ACHN (cell line): ENCODE results near the gene ZNF580.

Source experiments
- DNase-seq: peaks from one replicate; pipeline ENCODE4 v3.0.0-alpha.2; 2015
- in situ Hi-C: cut with HindIII; loops from 2 replicates; pipeline ENCODE4 v1.10.0; 2017; ENCODE audit warnings: low sequenced_read_pairs, low pct_ligation_motif_present, low pct_unique_long_range_greater_than_20kb

ZNF580 gene

DNA sequence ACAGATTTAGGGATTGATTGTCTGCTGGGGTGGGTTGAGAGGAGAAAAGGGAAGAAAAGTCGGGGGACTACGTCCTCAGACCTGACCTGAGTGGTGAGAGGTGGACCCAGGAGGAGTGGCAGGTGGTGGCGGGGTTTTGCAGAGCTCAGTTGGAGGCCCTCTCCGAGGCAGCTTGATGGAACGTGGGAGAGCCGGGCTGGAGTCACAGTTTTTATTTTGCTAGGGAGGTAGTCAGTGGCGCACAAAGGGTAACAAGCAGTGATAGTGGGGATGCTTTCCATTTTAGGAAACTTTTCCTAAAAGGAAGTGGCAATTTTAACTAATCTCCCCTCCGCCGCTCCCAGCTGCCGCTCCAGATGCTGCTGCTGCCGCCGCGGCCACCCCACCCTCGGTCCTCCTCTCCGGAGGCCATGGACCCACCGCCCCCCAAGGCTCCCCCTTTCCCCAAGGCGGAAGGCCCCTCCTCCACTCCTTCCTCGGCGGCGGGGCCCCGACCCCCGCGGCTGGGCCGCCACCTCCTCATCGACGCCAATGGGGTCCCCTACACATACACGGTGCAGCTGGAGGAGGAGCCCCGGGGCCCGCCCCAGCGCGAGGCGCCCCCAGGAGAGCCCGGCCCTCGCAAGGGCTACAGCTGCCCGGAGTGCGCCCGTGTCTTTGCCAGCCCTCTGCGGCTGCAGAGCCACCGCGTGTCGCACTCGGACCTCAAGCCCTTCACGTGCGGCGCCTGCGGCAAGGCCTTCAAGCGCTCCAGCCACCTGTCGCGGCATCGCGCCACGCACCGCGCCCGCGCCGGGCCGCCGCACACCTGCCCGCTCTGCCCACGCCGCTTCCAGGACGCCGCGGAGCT, 1.6 kb downstream of the ZNF580 start:
- DNase-seq: no peak
- in situ Hi-C loops: no loop called here

DNA sequence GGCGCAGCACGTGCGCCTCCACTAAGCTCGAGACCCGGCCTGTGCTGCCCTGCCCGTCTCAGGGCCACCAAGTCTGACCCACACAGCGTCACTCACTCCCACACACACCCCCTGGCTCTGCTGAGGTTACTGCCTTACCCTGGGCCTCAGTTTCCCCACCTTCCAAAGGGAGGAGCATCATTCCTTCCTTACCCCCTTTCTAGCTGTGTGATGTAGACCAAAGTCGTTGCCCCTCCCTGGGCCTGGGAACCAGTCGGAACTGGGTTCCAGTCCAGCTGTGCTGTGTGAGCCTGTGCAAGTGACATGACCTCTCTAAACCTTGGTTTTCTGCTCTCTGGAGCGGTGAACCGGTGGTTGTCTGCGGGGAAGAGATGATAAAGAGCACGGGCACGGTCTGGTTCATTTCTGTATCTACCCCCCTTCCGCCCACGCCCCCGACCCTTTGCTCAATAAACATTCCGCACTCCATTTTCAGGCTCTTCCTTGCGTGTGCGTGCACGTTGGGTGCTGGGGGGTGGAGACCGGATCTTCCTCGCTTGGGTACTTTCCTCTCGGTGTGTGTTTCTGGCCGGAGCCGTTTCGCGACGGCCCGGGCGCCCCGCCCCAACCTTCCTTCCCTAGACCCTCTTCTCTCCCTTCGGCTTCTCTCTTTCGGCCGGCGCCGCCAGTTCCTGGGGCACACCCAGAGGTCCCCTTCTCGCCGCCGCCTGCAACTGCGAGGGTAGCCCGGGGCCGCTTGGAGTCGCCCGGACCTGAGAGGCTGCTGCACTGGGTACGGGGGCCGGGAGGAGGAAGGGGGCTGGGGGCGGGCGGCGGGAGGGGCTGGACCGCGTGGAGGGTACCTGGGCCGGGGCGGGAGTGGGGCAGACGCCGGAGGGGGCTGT, 2.4 kb downstream of the ZNF580 start, which contains the start of gene ZNF581:
TSS of gene ZNF581 (plus strand) at position 647 of the 884 bp plus-strand sequence. CDS start 923 bp downstream, outside the sequence.
- in situ Hi-C loops: no loop called here
- peak; percentile 69 for DNase-seq

DNA sequence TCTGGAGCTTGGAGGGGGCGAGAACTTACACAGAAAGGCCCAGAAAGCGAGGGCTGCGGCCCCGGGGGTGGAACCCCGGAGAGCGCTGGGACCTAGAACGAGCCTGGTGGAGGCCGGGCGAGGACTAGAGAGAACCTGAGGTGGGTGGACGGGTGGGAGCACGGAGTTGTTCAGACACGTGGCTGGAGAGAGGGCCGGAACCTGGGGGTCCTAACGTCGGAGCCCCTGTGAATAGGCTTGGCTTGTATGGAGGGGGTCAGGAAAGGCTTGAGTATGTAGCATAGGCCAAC, 3.0 kb downstream of the ZNF580 start:
- in situ Hi-C loops: no loop called here
- DNase-seq: no peak

DNA sequence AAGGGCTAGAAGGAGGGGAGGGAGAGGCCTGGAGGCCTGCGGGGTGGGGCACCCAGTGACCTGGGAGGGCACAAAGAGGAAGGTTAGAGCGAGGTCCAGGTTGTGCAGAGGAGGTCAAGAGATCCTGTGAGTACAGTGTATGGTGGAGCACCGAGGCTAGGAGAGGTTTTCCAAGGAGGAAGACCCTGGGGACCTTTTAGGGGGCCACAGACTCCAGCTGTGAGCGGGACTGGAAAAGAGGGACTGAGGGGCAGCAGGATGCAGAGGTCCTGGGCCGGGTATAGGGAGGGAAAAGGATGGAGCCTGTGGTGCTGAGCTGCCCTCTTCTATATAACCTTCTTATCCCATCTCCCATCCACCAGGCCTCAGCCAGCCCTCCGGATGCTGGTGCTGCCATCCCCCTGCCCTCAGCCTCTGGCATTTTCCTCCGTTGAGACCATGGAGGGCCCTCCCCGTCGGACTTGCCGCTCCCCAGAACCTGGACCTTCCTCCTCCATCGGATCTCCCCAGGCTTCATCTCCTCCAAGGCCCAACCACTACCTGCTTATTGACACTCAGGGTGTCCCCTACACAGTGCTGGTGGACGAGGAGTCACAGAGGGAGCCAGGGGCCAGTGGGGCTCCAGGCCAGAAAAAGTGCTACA, 3.5 kb downstream of the ZNF580 start:
- no peak for DNase-seq
- in situ Hi-C loops: no loop called here

DNA sequence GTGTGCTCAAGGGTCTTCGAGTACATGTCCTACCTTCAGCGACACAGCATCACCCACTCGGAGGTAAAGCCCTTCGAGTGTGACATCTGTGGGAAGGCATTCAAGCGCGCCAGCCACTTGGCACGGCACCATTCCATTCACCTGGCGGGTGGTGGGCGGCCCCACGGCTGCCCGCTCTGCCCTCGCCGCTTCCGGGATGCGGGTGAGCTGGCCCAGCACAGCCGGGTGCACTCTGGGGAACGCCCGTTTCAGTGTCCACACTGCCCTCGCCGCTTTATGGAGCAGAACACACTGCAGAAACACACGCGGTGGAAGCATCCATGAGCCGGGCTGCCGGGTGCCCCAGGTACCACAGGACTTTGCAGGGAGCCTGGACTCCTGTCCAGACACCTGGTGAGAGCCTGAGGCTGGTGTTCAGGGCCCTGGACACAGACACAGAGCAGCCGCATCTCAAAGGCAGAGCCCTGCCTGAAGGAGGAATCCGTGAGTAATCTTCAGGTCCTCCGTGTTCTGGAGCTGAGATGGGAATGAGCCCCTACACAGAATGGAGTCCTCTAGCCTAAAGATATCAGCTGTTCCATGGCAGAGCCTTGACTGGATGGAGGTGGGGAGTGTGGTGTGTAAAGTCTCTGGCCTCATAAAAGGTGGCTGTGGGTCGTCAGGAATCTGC, 4.2 kb downstream of the ZNF580 start:
- in situ Hi-C loops: no loop called here
- no peak for DNase-seq

DNA sequence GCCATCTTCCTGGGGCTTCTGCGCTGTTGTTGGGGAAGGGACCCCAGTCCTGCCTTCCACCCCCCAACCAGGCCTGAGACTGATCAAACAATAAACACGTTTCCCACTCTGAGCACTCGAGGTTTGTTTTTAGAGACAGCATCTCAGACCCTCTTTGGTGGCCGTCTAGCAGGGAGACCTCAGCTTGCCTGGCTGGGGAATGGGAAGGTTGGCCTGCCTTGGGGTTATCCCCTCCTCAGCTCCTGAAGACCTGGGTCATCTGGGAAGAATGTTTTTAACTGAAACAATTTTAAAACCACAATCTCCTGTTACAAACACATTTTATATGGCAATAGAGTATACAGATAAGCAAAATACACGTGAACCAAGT, 4.7 kb downstream of the ZNF580 start:
- in situ Hi-C loops: no loop called here
- DNase-seq: no peak

DNA sequence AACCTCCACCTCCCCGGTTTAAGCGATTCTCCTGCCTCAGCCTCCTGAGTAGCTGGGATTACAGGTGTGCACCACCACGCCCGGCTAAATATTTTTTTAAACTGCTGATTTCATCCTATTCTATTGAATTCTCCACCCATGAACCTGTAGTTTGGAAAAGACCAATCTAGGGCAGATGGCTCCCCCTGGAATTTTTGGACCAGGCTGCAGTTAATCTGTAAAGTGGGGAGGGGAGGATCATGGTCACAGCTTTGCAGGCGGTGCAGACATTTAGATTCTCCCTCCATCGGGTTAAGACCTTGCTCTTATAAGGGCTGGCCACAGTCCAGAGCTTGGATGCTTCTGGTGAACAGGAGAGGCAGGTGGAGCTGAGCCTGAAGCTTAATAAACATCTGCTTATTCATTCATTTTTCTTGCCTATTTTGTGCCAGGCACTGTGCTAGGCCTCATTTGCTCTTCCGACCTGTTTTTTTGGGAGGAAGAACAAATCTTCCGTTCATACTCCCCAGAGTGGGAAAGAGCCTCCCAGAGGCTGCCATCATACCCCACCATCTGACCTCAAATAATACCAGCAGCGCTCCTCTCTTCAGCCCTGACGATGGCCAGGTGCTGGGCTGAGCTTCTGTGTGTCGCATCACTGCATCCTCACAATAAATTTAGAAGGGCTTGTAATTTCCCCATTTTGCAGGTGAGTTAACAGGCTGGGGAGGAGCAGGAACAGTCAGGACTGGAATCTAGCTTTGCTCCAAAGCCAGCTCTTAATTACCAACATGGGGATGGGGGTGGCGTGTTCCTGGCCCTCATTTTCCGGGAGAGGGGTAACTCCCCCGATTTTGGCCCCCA, 6.3 kb downstream of the ZNF580 start:
- no peak for DNase-seq
- in situ Hi-C loops: no loop called here

DNA sequence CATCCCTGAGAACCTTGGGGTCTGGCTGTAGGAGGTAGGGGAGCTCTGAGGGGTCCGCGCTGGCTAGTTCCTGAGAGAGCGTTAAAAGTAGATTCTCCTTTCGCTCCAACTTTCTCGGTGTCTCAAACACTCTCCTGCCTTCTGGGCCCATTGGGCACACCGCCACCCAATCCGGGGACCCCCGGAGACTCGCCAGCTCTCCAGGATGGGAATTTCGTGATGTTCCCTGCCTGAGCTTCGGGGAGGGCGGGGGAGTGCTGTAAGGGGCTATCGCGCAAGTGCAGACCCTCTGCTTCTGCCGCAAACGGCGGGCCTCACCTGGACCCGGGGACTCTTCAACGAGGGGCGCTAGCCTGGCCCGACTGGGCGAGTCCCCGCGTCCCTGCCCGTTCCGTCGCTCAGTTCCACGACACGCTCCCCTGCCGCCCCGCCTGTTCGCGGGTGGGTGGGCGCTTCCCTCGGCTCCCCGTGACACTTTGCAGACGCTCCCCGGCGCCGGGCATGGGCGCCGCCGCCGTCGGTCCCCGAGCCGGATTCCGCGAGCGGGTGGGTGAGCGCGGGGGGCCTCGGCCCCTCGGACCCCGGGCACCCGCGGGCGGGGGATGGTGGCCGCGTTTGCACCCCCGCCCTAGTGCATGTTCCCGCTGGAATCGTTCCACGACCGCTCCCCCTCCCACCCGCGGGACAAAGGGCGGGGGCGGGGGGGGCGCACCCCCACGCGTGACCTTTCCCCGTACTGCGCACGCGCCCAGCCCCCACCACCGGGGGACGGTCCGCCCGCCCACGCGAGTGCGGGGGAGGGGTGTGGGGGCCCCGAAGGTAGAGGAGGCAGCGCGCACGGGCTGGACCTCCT, 7.2 kb downstream of the ZNF580 start, which contains the start of gene CCDC106:
TSS of gene CCDC106 (plus strand) at position 481 of the 853 bp plus-strand sequence. CDS start 835 bp downstream, outside the sequence.
- DNase-seq: peak; percentile 52
- in situ Hi-C loops: no loop called here

DNA sequence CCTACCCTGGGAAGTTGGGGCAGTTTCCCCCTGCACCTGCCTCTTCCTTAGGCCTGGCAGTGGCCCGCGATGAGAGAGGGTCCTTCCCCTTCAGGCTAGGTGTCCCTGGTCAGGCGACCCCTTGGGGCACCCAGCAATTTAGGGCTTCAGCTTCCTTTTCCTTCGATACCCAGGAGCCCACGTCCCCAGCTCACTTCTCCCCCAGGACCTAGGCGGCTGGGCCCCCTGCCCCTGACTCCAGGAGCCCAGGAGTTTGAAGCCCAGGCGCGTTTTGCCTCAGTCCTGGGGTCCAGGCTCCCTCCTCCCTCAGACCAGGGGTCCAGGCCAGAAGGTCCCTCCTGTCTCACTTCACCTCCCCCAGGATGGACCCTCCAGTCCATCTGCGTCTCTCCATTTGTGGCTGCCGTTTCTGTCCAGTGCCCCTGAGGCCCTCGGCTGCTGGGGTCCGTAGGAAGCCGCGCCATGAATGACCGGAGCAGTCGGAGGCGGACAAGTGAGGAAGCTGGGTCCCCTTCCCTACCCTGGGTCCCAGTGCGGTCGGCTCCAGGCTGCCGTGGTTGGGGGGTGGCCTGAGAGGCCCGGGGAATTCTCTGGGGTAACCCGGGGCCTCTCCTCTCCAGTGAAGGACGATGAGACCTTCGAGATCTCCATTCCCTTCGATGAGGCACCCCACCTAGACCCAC, 7.9 kb downstream of the ZNF580 start:
- DNase-seq: no peak
- in situ Hi-C loops: no loop called here

DNA sequence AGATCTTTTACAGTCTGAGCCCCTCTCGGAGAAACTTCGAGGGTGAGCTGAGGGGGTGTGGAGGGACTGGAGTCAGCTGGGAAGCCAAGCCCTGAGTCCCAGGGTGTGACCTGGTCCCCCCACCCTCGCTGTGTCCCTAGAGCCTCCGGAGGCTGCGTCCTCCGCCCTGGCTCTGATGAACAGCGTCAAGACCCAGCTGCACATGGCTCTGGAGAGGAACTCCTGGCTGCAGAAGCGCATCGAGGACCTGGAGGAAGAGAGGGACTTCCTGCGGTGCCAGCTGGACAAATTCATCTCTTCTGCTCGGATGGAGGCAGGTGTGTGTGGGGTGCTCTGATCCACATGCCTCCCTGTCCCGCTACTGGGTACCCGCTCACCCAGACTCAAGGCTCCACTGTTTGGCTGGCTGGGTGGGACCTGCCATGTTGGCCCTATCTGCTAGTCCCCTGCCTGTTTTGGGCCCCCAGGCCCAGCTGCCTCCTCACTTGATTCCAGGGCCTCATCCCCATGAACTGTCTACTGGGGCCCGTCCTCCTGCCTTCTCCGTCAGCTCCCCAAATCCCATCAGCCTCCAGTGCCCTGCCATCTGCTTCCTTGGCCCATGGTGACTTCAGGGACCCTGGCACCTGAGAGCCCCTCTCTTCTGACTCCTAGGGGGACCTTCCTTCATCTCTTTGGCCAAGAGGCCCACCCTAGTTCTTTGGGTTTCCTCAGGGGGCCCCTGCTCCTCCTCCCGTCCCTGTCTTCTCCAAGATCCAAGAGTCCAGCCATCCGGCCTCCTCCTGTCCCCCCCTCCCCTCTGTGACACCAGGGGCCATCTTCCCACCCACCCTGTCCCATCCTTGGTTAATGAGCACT, 8.7 kb downstream of the ZNF580 start:
- in situ Hi-C loops: no loop called here

DNA sequence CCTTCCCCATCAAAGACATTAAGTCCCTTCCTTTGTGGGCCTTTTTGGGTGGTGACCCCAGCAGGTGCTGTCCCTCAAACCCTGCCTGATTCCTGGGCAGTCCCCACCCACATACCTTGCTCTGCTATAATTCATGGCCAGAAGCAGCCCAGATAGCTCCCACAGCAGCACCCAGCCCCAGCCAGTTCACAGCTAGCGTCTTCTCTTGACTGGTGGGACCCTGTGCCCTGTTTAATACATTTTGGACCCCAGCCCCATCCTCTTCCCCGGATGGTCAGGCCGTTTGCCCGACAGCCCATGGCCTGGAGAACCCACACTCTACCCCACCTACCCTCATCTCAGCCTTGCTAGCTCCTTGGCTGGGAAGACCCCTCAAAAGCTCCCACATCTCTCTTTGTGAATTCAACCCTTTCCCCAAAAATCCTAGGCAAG, 9.3 kb downstream of the ZNF580 start:
- in situ Hi-C loops: no loop called here
- DNase-seq: no peak

More for the DNA sequence above, 8.7 kb downstream of the ZNF580 start:
- DNase-seq: no peak

DNA sequence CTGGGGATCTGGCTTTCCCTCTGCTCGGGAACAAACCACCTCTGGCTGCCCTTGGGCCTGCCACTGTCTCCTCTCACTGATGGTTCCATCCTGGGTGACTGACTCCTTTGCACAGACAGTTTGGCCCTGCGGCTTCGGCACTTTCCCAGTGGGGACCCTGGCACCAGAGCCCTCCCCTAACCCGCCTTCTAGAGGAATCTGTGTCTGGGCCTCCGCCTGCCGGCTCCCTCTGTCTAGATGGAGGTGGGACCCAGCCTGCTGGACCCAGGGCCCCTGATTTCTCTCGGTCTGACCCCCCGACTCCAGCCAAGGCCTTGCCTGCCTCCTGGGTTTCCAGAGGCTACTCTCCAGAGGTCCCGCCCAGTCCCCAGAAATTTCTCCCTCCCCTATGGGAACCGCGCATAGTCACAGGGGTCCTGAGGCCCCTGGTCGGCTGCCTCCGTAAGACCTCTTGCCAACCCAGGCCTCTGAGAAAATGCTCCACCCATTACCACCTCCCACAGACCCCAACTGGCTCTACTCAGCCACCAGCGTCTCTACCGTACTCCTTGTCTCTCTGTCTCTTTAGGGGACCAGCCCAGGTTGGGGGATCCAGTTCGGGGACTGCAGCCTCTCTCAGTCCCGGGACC, 9.9 kb downstream of the ZNF580 start:
- no peak for DNase-seq
- in situ Hi-C loops: no loop called here

DNA sequence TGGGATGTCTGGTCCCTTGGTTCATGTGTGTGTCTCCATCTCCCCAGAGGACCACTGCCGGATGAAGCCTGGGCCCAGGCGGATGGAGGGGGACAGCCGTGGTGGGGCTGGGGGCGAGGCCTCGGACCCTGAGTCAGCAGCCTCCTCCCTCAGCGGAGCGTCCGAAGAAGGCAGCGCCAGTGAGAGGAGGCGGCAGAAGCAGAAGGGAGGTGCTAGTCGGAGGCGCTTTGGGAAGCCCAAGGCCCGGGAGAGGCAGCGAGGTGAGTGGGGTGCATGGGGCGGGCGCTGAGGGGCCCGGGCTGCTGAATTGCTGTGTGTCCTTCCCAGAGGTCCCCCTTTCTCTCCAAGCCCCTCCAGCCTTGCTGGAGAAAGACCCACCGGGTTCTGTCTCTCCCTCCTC, 10.4 kb downstream of the ZNF580 start:
- in situ Hi-C loops: no loop called here
- DNase-seq: no peak

DNA sequence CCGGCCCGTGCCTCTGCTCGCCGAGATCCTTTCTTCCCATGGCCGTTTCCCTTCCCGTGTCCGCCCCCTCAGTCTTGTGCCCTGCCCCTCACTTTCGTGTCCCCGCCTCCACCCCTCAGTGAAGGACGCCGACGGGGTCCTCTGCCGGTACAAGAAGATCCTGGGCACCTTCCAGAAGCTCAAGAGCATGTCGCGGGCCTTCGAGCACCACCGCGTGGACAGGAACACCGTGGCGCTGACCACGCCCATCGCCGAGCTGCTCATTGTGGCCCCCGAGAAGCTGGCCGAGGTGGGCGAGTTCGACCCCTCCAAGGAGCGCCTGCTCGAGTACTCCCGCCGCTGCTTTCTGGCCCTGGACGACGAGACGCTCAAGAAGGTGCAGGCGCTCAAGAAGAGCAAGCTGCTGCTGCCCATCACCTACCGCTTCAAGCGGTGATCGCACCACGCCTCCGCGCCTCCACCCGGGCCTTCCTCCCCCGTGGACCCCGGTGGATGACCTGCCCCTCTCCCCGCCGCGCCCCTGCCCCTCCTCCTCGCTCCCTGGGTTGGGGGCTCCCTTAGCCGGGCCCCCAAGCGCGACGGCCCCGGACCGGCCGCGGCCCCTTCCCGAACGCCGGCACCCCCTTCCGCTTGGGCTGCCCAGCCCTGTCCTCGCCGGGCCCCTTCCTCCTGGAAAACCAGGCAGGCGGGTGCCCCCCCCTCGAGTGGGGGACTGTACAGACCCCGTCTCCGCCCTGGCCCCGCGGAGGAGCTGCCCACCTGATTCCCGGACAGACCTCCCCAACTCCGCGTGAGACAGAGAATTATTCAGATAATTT, 11.7 kb downstream of the ZNF580 start:
- no peak for DNase-seq
- in situ Hi-C loops: no loop called here
